ENCODE results near the gene CDH12. TPM values are rescaled to one million over a fixed set of nuclear protein-coding genes. Genes with fewer than 3 reads are reported as not detected.

CDH12 gene
- total RNA-seq, 5 donors from 2014 or later (not counting 1 experiment from before 2014, with no cell fraction given), result not detected

- DNase-seq (no peak), ATAC-seq (replicated peaks in 1 of 4) (no peak)
- Mint-ChIP-seq H3K27me3 (no peaks in the 10 kb centered on the region), H3K4me3 (no peak overlapping the region), H3K9me3 (peaks cover 10 to 16% (median 11%) of the 10 kb centered on the region in 3 donors), H3K4me1 (no peaks in the 10 kb centered on the region), H3K36me3 (no peaks in the 10 kb centered on the region), H3K27ac (no peak overlapping the region)
- no peaks in the 10 kb centered on the region for H3K4me1 ChIP-seq (ENCODE audit: control insufficient read depth in 1 of 2, extremely low read depth in 1 of 2, insufficient read depth in 2 of 2, low read length in 2 of 2)
- no peak overlapping the region for H3K27ac ChIP-seq (ENCODE audit: low read length)
- H3K27me3 ChIP-seq (replicated peaks in 1 of 2; ENCODE audit: control insufficient read depth in 2 of 2, extremely low read depth in 1 of 2, insufficient read depth in 2 of 2, low read length in 1 of 2), result no peaks in the 10 kb centered on the region
- no peaks in the 10 kb centered on the region for H3K9me3 ChIP-seq
- ChIA-PET POLR2A (no interaction called here), CTCF (no interaction called here)
- no peak overlapping the region for H3K4me3 ChIP-seq (ENCODE audit: control insufficient read depth in 1 of 2, extremely low read depth in 1 of 2, low read length in 1 of 2)
- no peaks in the 10 kb centered on the region for H3K36me3 ChIP-seq (ENCODE audit: control insufficient read depth in 2 of 2, extremely low read depth in 1 of 2, insufficient read depth in 1 of 2, low read length in 1 of 2)
Observed at GRCh38 chr5:21834863-21835262, 1018.3 kb downstream of the CDH12 start.

GRCh38 chr5:21831145-21831787 is 1021.9 kb downstream of the CDH12 start:
- DNase-seq (no peak), ATAC-seq (replicated peaks in 1 of 4) (no peak)
- H3K36me3 ChIP-seq (ENCODE audit: control insufficient read depth in 2 of 2, extremely low read depth in 1 of 2, insufficient read depth in 1 of 2, low read length in 1 of 2), result no peaks in the 10 kb centered on the region
- no peaks in the 10 kb centered on the region for H3K36me3 Mint-ChIP-seq
- H3K4me1 Mint-ChIP-seq, result no peaks in the 10 kb centered on the region
- no peak overlapping the region for H3K4me3 Mint-ChIP-seq
- no peaks in the 10 kb centered on the region for H3K4me1 ChIP-seq (ENCODE audit: control insufficient read depth in 1 of 2, extremely low read depth in 1 of 2, insufficient read depth in 2 of 2, low read length in 2 of 2)
- H3K9me3 Mint-ChIP-seq, result peaks cover 5 to 7% (median 5%) of the 10 kb centered on the region in 3 donors
- CTCF ChIA-PET, result no interaction called here
- no peaks in the 10 kb centered on the region for H3K9me3 ChIP-seq
- H3K27ac ChIP-seq (ENCODE audit: low read length), result no peak overlapping the region
- no peak overlapping the region for H3K27ac Mint-ChIP-seq
- H3K4me3 ChIP-seq (ENCODE audit: control insufficient read depth in 1 of 2, extremely low read depth in 1 of 2, low read length in 1 of 2), result no peak overlapping the region
- 82% methylated on average over 4 of the region's 6 CpGs for WGBS (ENCODE audit: insufficient coverage)
- POLR2A ChIA-PET, result no interaction called here
- no peaks in the 10 kb centered on the region for H3K27me3 Mint-ChIP-seq
- H3K27me3 ChIP-seq (replicated peaks in 1 of 2; ENCODE audit: control insufficient read depth in 2 of 2, extremely low read depth in 1 of 2, insufficient read depth in 2 of 2, low read length in 1 of 2), result no peaks in the 10 kb centered on the region

GRCh38 chr5:21826884-21827283 is 1026.3 kb downstream of the CDH12 start:
- Histone ChIP-seq H3K4me1 (ENCODE audit: control insufficient read depth in 1 of 2, extremely low read depth in 1 of 2, insufficient read depth in 2 of 2, low read length in 2 of 2) (no peaks in the 10 kb centered on the region), H3K36me3 (ENCODE audit: control insufficient read depth in 2 of 2, extremely low read depth in 1 of 2, insufficient read depth in 1 of 2, low read length in 1 of 2) (no peaks in the 10 kb centered on the region), H3K27ac (ENCODE audit: low read length) (no peak overlapping the region), H3K4me3 (ENCODE audit: control insufficient read depth in 1 of 2, extremely low read depth in 1 of 2, low read length in 1 of 2) (no peak overlapping the region), H3K27me3 (replicated peaks in 1 of 2; ENCODE audit: control insufficient read depth in 2 of 2, extremely low read depth in 1 of 2, insufficient read depth in 2 of 2, low read length in 1 of 2) (no peaks in the 10 kb centered on the region), H3K9me3 (no peaks in the 10 kb centered on the region)
- ATAC-seq (replicated peaks in 1 of 4) (no peak), DNase-seq (no peak)
- ChIA-PET CTCF (no interaction called here), POLR2A (no interaction called here)
- no CpG with 5 or more reads among the region's 1 CpG for WGBS (ENCODE audit: insufficient coverage)
- Mint-ChIP-seq H3K9me3 (peaks cover 13 to 22% (median 16%) of the 10 kb centered on the region in 3 donors), H3K36me3 (no peaks in the 10 kb centered on the region), H3K4me1 (no peaks in the 10 kb centered on the region), H3K4me3 (no peak overlapping the region), H3K27ac (no peak overlapping the region), H3K27me3 (no peaks in the 10 kb centered on the region)

- no peaks in the 10 kb centered on the region for H3K27me3 ChIP-seq (replicated peaks in 1 of 2; ENCODE audit: control insufficient read depth in 2 of 2, extremely low read depth in 1 of 2, insufficient read depth in 2 of 2, low read length in 1 of 2)
- H3K27ac Mint-ChIP-seq, result no peak overlapping the region
- WGBS (ENCODE audit: insufficient coverage), result no CpG with 5 or more reads among the region's 1 CpG
- H3K36me3 ChIP-seq (ENCODE audit: control insufficient read depth in 2 of 2, extremely low read depth in 1 of 2, insufficient read depth in 1 of 2, low read length in 1 of 2), result no peaks in the 10 kb centered on the region
- H3K27ac ChIP-seq (ENCODE audit: low read length), result no peak overlapping the region
- H3K36me3 Mint-ChIP-seq, result no peaks in the 10 kb centered on the region
- no peaks in the 10 kb centered on the region for H3K4me1 Mint-ChIP-seq
- peaks cover 12 to 24% (median 16%) of the 10 kb centered on the region in 3 donors for H3K9me3 Mint-ChIP-seq
- ATAC-seq (replicated peaks in 1 of 4) (no peak), DNase-seq (no peak)
- H3K4me1 ChIP-seq (ENCODE audit: control insufficient read depth in 1 of 2, extremely low read depth in 1 of 2, insufficient read depth in 2 of 2, low read length in 2 of 2), result no peaks in the 10 kb centered on the region
- ChIA-PET POLR2A (no interaction called here), CTCF (no interaction called here)
- no peak overlapping the region for H3K4me3 Mint-ChIP-seq
- no peaks in the 10 kb centered on the region for H3K27me3 Mint-ChIP-seq
- no peaks in the 10 kb centered on the region for H3K9me3 ChIP-seq
- H3K4me3 ChIP-seq (ENCODE audit: control insufficient read depth in 1 of 2, extremely low read depth in 1 of 2, low read length in 1 of 2), result no peak overlapping the region
Observed at GRCh38 chr5:21823588-21823987, 1029.6 kb downstream of the CDH12 start.

- Mint-ChIP-seq H3K4me1 (no peaks in the 10 kb centered on the region), H3K27ac (no peak overlapping the region), H3K4me3 (no peak overlapping the region), H3K36me3 (no peaks in the 10 kb centered on the region), H3K27me3 (no peaks in the 10 kb centered on the region), H3K9me3 (peaks cover 12 to 24% (median 16%) of the 10 kb centered on the region in 3 donors)
- H3K36me3 ChIP-seq (ENCODE audit: control insufficient read depth in 2 of 2, extremely low read depth in 1 of 2, insufficient read depth in 1 of 2, low read length in 1 of 2), result no peaks in the 10 kb centered on the region
- no peaks in the 10 kb centered on the region for H3K9me3 ChIP-seq
- H3K4me1 ChIP-seq (ENCODE audit: control insufficient read depth in 1 of 2, extremely low read depth in 1 of 2, insufficient read depth in 2 of 2, low read length in 2 of 2), result no peaks in the 10 kb centered on the region
- CTCF ChIA-PET, result no interaction called here
- H3K27me3 ChIP-seq (replicated peaks in 1 of 2; ENCODE audit: control insufficient read depth in 2 of 2, extremely low read depth in 1 of 2, insufficient read depth in 2 of 2, low read length in 1 of 2), result no peaks in the 10 kb centered on the region
- WGBS (ENCODE audit: insufficient coverage), result no CpG with 5 or more reads among the region's 2 CpGs
- H3K27ac ChIP-seq (ENCODE audit: low read length), result no peak overlapping the region
- no peak for DNase-seq
- POLR2A ChIA-PET, result no interaction called here
- no peak for ATAC-seq (replicated peaks in 1 of 4)
- H3K4me3 ChIP-seq (ENCODE audit: control insufficient read depth in 1 of 2, extremely low read depth in 1 of 2, low read length in 1 of 2), result no peak overlapping the region
Observed at GRCh38 chr5:21823076-21823574, 1030.0 kb downstream of the CDH12 start.

GRCh38 chr5:21820527-21820926 is 1032.6 kb downstream of the CDH12 start:
- H3K27me3 Mint-ChIP-seq, result no peaks in the 10 kb centered on the region
- no peak overlapping the region for H3K27ac Mint-ChIP-seq
- H3K27me3 ChIP-seq (replicated peaks in 1 of 2; ENCODE audit: control insufficient read depth in 2 of 2, extremely low read depth in 1 of 2, insufficient read depth in 2 of 2, low read length in 1 of 2), result no peaks in the 10 kb centered on the region
- ChIA-PET POLR2A (no interaction called here), CTCF (no interaction called here)
- H3K36me3 Mint-ChIP-seq, result no peaks in the 10 kb centered on the region
- peaks cover 7 to 20% (median 12%) of the 10 kb centered on the region in 3 donors for H3K9me3 Mint-ChIP-seq
- WGBS (ENCODE audit: insufficient coverage), result 63% methylated on average over 1 of the region's 5 CpGs
- DNase-seq (no peak), ATAC-seq (replicated peaks in 1 of 4) (no peak)
- H3K4me1 Mint-ChIP-seq, result no peaks in the 10 kb centered on the region
- H3K4me1 ChIP-seq (ENCODE audit: control insufficient read depth in 1 of 2, extremely low read depth in 1 of 2, insufficient read depth in 2 of 2, low read length in 2 of 2), result no peaks in the 10 kb centered on the region
- H3K9me3 ChIP-seq, result no peaks in the 10 kb centered on the region
- no peaks in the 10 kb centered on the region for H3K36me3 ChIP-seq (ENCODE audit: control insufficient read depth in 2 of 2, extremely low read depth in 1 of 2, insufficient read depth in 1 of 2, low read length in 1 of 2)
- H3K4me3 Mint-ChIP-seq, result no peak overlapping the region
- no peak overlapping the region for H3K27ac ChIP-seq (ENCODE audit: low read length)
- H3K4me3 ChIP-seq (ENCODE audit: control insufficient read depth in 1 of 2, extremely low read depth in 1 of 2, low read length in 1 of 2), result no peak overlapping the region

- no peaks in the 10 kb centered on the region for H3K27me3 Mint-ChIP-seq
- ATAC-seq (replicated peaks in 1 of 4), result no peak
- no peaks in the 10 kb centered on the region for H3K4me1 ChIP-seq (ENCODE audit: control insufficient read depth in 1 of 2, extremely low read depth in 1 of 2, insufficient read depth in 2 of 2, low read length in 2 of 2)
- H3K9me3 ChIP-seq, result no peaks in the 10 kb centered on the region
- H3K27ac ChIP-seq (ENCODE audit: low read length), result no peak overlapping the region
- H3K36me3 ChIP-seq (ENCODE audit: control insufficient read depth in 2 of 2, extremely low read depth in 1 of 2, insufficient read depth in 1 of 2, low read length in 1 of 2), result no peaks in the 10 kb centered on the region
- POLR2A ChIA-PET, result no interaction called here
- no peak overlapping the region for H3K4me3 Mint-ChIP-seq
- H3K9me3 Mint-ChIP-seq, result peaks cover 3 to 13% (median 5%) of the 10 kb centered on the region in 3 donors
- no peak overlapping the region for H3K27ac Mint-ChIP-seq
- CTCF ChIA-PET, result no interaction called here
- DNase-seq, result no peak
- H3K4me3 ChIP-seq (ENCODE audit: control insufficient read depth in 1 of 2, extremely low read depth in 1 of 2, low read length in 1 of 2), result no peak overlapping the region
- no peaks in the 10 kb centered on the region for H3K27me3 ChIP-seq (replicated peaks in 1 of 2; ENCODE audit: control insufficient read depth in 2 of 2, extremely low read depth in 1 of 2, insufficient read depth in 2 of 2, low read length in 1 of 2)
- WGBS (ENCODE audit: insufficient coverage), result no CpG with 5 or more reads among the region's 1 CpG
- no peaks in the 10 kb centered on the region for H3K36me3 Mint-ChIP-seq
- H3K4me1 Mint-ChIP-seq, result no peaks in the 10 kb centered on the region
Observed at GRCh38 chr5:21818370-21818720, 1034.8 kb downstream of the CDH12 start.

All from T-cell (primary cell).